SK-N-SH (cell line): ENCODE measurements around the gene NEGR1. TPM values are rescaled to one million over a fixed set of nuclear protein-coding genes. Genes with fewer than 3 reads are reported as not detected.

ENCODE experiments used
- CTCF ChIA-PET: fragments of 300-600, 350-600 bp; formaldehyde crosslinking; extraction: SDS; loops from one replicate; lab custom pipeline; 2021; lab: Yijun Ruan, JAX
- POLR2A ChIA-PET: fragments of 350-600 bp; sonication (Branson Sonifier 250); formaldehyde crosslinking; extraction: SDS; loops from one replicate; lab custom pipeline; 2020; ENCODE audit warnings: antibody characterized with exemption, inconsistent platforms; lab: Yijun Ruan, JAX
- DNase-seq: peaks from one replicate; pipeline ENCODE4 v3.0.0; 2012
- H2AFZ ChIP-seq: fragments of 200-600 bp; sonication (generic); 2 replicates; pipeline ENCODE4 v1.8.1; 2016; ENCODE audit warnings: antibody characterized with exemption, mild to moderate bottlenecking, low read depth
- H3F3A ChIP-seq: fragments of 200-600 bp; sonication (generic); replicated peaks from 2 replicates; pipeline ENCODE3; 2016; ENCODE audit warnings: antibody characterized with exemption, mild to moderate bottlenecking; ENCODE audit not compliant: insufficient read depth
- H3K27ac ChIP-seq, 2 experiments: fragments of 200-500 bp in 1 of 2; fragments of 200-600 bp in 1 of 2; sonication (Bioruptor generic) in 1 of 2; sonication (generic), shearing (Covaris generic) in 1 of 2; 2 replicates each; pipeline versions ENCODE4 v1.5.1 to v1.6.1; 2014 to 2016; ENCODE audit warnings: low read depth in 2 of 2, inconsistent platforms in 1 of 2, low read length in 1 of 2, mild to moderate bottlenecking in 1 of 2, mixed read lengths in 1 of 2
- H3K27me3 ChIP-seq: fragments of 200-600 bp; sonication (generic), shearing (Covaris generic); 2 replicates; pipeline ENCODE4 v1.6.1; 2016; ENCODE audit warnings: mixed run types; ENCODE audit not compliant: insufficient read depth
- H3K36me3 ChIP-seq, 2 experiments: fragments of 200-500 bp in 1 of 2; fragments of 200-600 bp in 1 of 2; sonication (Bioruptor generic) in 1 of 2; sonication (generic) in 1 of 2; replicated peaks in 1 of 2; 2 replicates each; pipeline versions ENCODE3 to v1.5.1; 2014 to 2016; ENCODE audit warnings: low read length in 1 of 2, mild to moderate bottlenecking in 1 of 2; ENCODE audit not compliant: insufficient read depth in 2 of 2, control insufficient read depth in 1 of 2
- H3K4me1 ChIP-seq, 2 experiments: fragments of 200-500 bp in 1 of 2; fragments of 200-600 bp in 1 of 2; sonication (Bioruptor generic) in 1 of 2; sonication (generic), shearing (Covaris generic) in 1 of 2; 2 replicates each; pipeline versions ENCODE4 v1.5.1 to v1.6.1; 2014 to 2016; ENCODE audit warnings: low read depth in 1 of 2, low read length in 1 of 2, mixed run types in 1 of 2; ENCODE audit not compliant: insufficient read depth in 2 of 2, control insufficient read depth in 1 of 2
- H3K4me2 ChIP-seq: fragments of 200-600 bp; sonication (generic), shearing (Covaris generic); 2 replicates; pipeline ENCODE4 v1.6.1; 2017; ENCODE audit warnings: mixed run types
- H3K4me3 ChIP-seq, 2 experiments: fragments of 200-500 bp in 1 of 2; fragments of 200-600 bp in 1 of 2; sonication (Bioruptor generic) in 1 of 2; sonication (generic), shearing (Covaris generic) in 1 of 2; 2 replicates each; pipeline versions ENCODE4 v1.5.1 to v1.8.1; 2014 to 2016; ENCODE audit warnings: low read depth in 2 of 2, inconsistent platforms in 1 of 2, low read length in 1 of 2, mild to moderate bottlenecking in 1 of 2, mixed read lengths in 1 of 2, moderate library complexity in 1 of 2
- H3K79me2 ChIP-seq: fragments of 200-600 bp; sonication (generic); 2 replicates; pipeline ENCODE4 v1.8.1; 2017; ENCODE audit warnings: mild to moderate bottlenecking; ENCODE audit not compliant: insufficient read depth
- H3K9ac ChIP-seq: fragments of 200-600 bp; sonication (generic); 2 replicates; pipeline ENCODE4 v1.6.1; 2017; ENCODE audit warnings: mixed run types
- H3K9me2 ChIP-seq: fragments of 200-600 bp; sonication (generic); 2 replicates; pipeline ENCODE4 v1.6.1; 2017; ENCODE audit warnings: mixed run types
- H3K9me3 ChIP-seq: fragments of 200-600 bp; sonication (generic); 2 replicates; pipeline ENCODE4 v1.6.1; 2017; ENCODE audit warnings: mixed run types, mild to moderate bottlenecking, moderate library complexity
- H4K20me1 ChIP-seq: fragments of 200-600 bp; sonication (generic); 2 replicates; pipeline ENCODE4 v1.6.1; 2017; ENCODE audit warnings: mild to moderate bottlenecking, mixed run types; ENCODE audit not compliant: insufficient read depth
- CHD2 ChIP-seq: fragments of 150-350 bp; IDR thresholded peaks from 2 replicates; pipeline ENCODE4 v1.6.1; 2018; ENCODE audit warnings: low read length; ENCODE audit not compliant: partially characterized antibody
- FOXJ3 ChIP-seq: sonication (generic); formaldehyde crosslinking; IDR thresholded peaks from 2 replicates; pipeline ENCODE4 v1.5.1; 2020; ENCODE audit warnings: mild to moderate bottlenecking, missing genetic modification reagents
- GABPA ChIP-seq: IDR thresholded peaks from 2 replicates; pipeline ENCODE4 v1.4.0; 2012; ENCODE audit warnings: low read depth, mild to moderate bottlenecking
- GATA2 ChIP-seq: sonication (generic); formaldehyde crosslinking; IDR thresholded peaks from 2 replicates; pipeline ENCODE4 v1.5.0; 2020; ENCODE audit warnings: mild to moderate bottlenecking, missing genetic modification reagents
- MXI1 ChIP-seq: IDR thresholded peaks from 2 replicates; pipeline ENCODE4 v1.6.1; 2012; ENCODE audit warnings: mild to moderate bottlenecking, low read depth, low read length, improper control_type of control experiment
- REST ChIP-seq: IDR thresholded peaks from 2 replicates; pipeline ENCODE4 v1.6.1; 2012; ENCODE audit warnings: mild to moderate bottlenecking, low read depth, low read length, moderate library complexity
- RFX5 ChIP-seq: IDR thresholded peaks from 2 replicates; pipeline ENCODE4 v1.6.1; 2012; ENCODE audit warnings: mild to moderate bottlenecking, improper control_type of control experiment, low read length
- TCF12 ChIP-seq: IDR thresholded peaks from 2 replicates; pipeline ENCODE4 v1.4.0; 2012
- YY1 ChIP-seq: IDR thresholded peaks from 2 replicates; pipeline ENCODE4 v1.4.0; 2012; ENCODE audit warnings: low read depth, mild to moderate bottlenecking
- polyA plus RNA-seq, 3 experiments: library from polyadenylated mRNA; depleted of rRNA; stranded (reverse); fragments of >200 nt; gene quantifications; 2 replicates each; pipeline ENCODE4 v1.2.3, GENCODE V29; 2012
- TF ChIP-seq, protein P1 (sequence below): IDR thresholded peaks from 2 replicates; pipeline ENCODE4 v1.4.0; 2012; ENCODE audit warnings: low read depth, borderline replicate concordance
- TF ChIP-seq, protein P2 (sequence below): fragments of 150-350 bp; IDR thresholded peaks from 2 replicates; pipeline ENCODE4 v1.6.1; 2016; ENCODE audit warnings: mild to moderate bottlenecking, low read depth, low read length
- TF ChIP-seq, protein P3 (sequence below): IDR thresholded peaks from 2 replicates; pipeline ENCODE4; 2012
- TF ChIP-seq, protein P4 (sequence below): IDR thresholded peaks from 2 replicates; pipeline ENCODE4 v1.4.0; 2012; ENCODE audit warnings: low read depth, borderline replicate concordance

NEGR1 gene
- polyA plus RNA-seq, 1 of the 3 experiments (the other 2 are of a cell fraction) = 0.21 TPM

DNA sequence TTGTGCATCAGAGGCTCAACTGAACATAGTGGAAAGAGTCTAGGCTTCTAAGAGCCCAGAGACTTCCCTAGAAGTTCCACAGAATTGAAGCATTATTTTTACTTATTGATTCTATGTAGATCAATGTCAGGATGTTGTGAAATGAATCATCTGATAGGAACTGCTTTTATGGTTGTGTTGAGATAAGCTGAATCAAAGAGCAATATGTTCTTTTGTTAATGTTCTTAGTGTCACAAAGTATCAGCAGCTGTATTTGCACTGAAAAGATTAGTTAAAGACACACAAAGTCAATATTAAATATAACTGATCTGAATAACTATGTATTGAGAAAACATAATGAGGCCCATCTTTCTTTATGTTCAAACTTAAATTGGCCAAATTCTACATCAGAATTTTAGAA is 770.8 kb downstream of the NEGR1 start:
- no peak overlapping the region for H3K4me3 ChIP-seq
- H2AFZ ChIP-seq = no peak overlapping the region
- POLR2A ChIA-PET = no interaction called here
- H3K4me1 ChIP-seq = no peaks in the 10 kb centered on the region
- no peaks in the 10 kb centered on the region for H3K9me3 ChIP-seq
- no peaks in the 10 kb centered on the region for H3K79me2 ChIP-seq
- H3K9me2 ChIP-seq = no peaks in the 10 kb centered on the region
- H3K27me3 ChIP-seq = no peaks in the 10 kb centered on the region
- no peak overlapping the region for H3K27ac ChIP-seq
- DNase-seq = no peak
- H3K9ac ChIP-seq = no peak overlapping the region
- H4K20me1 ChIP-seq = no peaks in the 10 kb centered on the region
- CTCF ChIA-PET = interaction anchor here (0.6 kb wide), 1 partner anchor 19 kb away, joined by 3 read pairs; no protein-coding TSS in a partner anchor
- no peak for TF ChIP-seq CHD2
- no peak for TF ChIP-seq YY1
- TF ChIP-seq, protein P1, sequence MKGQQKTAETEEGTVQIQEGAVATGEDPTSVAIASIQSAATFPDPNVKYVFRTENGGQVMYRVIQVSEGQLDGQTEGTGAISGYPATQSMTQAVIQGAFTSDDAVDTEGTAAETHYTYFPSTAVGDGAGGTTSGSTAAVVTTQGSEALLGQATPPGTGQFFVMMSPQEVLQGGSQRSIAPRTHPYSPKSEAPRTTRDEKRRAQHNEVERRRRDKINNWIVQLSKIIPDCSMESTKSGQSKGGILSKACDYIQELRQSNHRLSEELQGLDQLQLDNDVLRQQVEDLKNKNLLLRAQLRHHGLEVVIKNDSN = no peak
- TF ChIP-seq, protein P2, sequence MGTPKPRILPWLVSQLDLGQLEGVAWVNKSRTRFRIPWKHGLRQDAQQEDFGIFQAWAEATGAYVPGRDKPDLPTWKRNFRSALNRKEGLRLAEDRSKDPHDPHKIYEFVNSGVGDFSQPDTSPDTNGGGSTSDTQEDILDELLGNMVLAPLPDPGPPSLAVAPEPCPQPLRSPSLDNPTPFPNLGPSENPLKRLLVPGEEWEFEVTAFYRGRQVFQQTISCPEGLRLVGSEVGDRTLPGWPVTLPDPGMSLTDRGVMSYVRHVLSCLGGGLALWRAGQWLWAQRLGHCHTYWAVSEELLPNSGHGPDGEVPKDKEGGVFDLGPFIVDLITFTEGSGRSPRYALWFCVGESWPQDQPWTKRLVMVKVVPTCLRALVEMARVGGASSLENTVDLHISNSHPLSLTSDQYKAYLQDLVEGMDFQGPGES = no peak
- TF ChIP-seq, protein P3, sequence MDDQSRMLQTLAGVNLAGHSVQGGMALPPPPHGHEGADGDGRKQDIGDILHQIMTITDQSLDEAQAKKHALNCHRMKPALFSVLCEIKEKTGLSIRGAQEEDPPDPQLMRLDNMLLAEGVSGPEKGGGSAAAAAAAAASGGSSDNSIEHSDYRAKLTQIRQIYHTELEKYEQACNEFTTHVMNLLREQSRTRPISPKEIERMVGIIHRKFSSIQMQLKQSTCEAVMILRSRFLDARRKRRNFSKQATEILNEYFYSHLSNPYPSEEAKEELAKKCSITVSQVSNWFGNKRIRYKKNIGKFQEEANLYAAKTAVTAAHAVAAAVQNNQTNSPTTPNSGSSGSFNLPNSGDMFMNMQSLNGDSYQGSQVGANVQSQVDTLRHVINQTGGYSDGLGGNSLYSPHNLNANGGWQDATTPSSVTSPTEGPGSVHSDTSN = no peak
- no peak for TF ChIP-seq GATA2
- TF ChIP-seq, protein P4, sequence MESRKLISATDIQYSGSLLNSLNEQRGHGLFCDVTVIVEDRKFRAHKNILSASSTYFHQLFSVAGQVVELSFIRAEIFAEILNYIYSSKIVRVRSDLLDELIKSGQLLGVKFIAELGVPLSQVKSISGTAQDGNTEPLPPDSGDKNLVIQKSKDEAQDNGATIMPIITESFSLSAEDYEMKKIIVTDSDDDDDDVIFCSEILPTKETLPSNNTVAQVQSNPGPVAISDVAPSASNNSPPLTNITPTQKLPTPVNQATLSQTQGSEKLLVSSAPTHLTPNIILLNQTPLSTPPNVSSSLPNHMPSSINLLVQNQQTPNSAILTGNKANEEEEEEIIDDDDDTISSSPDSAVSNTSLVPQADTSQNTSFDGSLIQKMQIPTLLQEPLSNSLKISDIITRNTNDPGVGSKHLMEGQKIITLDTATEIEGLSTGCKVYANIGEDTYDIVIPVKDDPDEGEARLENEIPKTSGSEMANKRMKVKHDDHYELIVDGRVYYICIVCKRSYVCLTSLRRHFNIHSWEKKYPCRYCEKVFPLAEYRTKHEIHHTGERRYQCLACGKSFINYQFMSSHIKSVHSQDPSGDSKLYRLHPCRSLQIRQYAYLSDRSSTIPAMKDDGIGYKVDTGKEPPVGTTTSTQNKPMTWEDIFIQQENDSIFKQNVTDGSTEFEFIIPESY = no peak
- TF ChIP-seq RFX5 = no peak
- no peak for TF ChIP-seq REST
- TF ChIP-seq MXI1 = no peak
- no peak for TF ChIP-seq FOXJ3 (CRISPR knock-in tag)
- no peak for TF ChIP-seq TCF12
- TF ChIP-seq GABPA = no peak
- H3K4me2 ChIP-seq = no peak overlapping the region
- no peaks in the 10 kb centered on the region for H3F3A ChIP-seq
- no peaks in the 10 kb centered on the region for H3K36me3 ChIP-seq
